NK-92 treated with Interleukin-12 subunit alpha and Interleukin-12 subunit beta, amount 100 ng/mL, for 24 hours (cell line): Measurements from ENCODE around the gene POU5F1.
"Not testable (repeated sequence)": the region's sequence is repeated elsewhere in the genome, so short reads cannot be mapped to it uniquely, and the experiment has no call there.

Experiments
- DNase-seq: peaks from one replicate; lab custom pipeline; 2025; lab: John Stamatoyannopoulos, UW

The POU5F1 gene

DNA sequence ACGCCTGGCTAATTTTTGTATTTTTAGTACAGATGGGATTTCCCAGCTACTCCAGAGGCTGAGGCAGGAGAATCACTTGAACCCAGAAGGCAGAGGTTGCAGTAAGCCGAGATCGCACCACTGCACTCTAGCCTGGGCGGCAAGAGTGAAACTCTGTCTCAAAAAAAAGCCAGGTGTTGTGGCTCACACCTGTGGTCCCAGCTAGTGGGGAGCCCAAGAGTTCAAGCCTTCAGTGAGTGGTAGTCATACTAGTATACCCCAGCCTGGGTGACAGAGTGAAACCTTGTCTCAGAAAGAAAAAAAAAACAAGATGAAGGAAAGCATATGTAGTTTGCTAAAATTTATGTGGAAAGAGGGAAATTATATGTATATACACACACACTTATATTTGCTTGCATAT is 20.0 kb upstream of the POU5F1 start:
- no peak for DNase-seq

DNA sequence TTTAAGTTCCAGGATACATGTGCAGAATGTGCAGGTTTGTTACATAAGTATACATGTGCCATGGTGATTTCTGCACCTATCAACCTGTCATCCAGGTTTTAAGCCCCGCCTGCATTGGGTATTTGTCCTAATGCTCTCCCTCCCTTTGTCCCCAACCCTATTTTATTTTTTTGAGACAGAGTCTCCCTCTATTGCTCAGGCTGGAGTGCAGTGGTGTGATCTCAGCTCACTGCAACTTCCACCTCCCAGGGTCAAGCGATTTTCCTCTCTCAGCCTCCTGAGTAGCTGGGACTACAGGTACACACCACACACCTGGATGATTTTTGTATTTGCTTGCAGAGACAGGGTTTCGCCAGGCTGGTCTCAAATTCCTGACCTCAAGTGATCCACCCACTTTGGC is 18.7 kb upstream of the POU5F1 start:
- DNase-seq, result not testable (repeated sequence)

DNA sequence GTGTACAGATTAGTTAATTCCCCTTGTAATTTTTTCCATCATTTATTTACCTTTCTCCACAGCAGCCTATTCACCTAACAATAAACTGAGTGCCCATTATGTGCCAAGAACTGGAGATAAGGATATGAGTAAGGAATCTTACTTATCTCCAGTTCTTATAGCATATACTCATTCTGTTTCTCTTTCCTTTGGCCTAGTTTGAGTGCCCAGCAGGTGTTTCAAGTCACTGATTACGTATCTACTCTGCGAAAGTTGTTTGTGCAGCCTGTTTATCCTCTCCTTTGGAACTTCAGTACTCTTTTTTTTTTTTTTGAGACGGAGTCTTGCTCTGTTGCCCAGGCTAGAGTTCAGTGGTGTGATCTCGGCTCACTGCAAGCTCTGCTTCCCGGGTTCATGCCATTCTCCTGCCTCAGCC is 17.3 kb upstream of the POU5F1 start:
- no peak for DNase-seq

DNA sequence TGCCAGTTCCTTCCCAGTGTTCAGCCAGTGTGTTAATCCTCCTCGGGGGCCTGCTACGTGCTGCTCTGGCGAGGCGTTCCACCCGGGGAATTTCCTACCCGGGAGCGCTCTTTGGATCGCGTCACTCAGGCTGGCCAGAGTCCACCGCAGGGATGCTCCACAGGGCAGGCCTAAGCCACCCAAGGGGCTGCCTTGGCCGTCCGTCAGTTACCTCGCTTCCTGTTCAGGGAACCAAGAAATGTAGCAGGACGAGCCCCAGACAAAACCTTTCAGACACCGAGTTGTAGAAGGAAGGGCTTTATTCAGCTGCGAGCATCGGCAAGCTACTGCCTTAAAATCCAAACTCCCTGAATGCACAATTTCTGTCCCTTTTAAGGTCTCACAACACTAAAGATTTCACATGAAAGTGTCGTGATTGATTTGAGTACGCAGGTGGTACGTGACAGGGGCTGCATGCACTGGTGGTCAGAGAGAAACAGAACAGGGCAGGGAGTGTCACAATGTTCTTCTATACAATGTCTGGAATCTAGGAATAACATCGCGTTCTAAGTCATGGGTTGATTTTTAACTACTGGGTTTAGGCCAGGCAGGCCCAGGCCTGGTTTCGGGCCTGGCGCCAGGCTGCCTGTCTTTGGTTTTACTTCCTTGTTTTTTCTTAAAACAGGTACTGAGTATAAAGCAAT is 15.7 kb upstream of the POU5F1 start:
- DNase-seq, result no peak

GRCh38 chr6:31185695-31186051 is 15.2 kb upstream of the POU5F1 start:
- not testable (repeated sequence) for DNase-seq

DNA sequence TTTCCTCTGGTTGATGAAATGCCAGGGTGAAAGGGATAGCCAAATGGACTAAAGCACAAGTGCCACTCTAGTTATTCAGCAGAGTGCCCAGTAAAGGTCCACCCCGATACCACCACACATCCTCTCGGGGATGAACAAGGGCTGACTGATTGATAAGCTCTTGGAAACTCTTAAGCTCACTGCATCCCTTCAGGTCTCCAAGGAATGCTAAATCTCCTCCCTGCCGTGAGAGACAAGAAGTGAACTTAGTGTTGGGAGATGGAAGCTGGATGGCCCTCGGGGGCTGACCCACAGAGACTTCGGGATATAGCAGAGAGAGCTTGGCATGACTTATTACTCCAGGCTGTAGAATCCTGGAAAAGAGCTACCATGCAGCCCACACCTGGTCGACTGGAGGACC is 13.4 kb upstream of the POU5F1 start:
- DNase-seq, result not testable (repeated sequence)

DNA sequence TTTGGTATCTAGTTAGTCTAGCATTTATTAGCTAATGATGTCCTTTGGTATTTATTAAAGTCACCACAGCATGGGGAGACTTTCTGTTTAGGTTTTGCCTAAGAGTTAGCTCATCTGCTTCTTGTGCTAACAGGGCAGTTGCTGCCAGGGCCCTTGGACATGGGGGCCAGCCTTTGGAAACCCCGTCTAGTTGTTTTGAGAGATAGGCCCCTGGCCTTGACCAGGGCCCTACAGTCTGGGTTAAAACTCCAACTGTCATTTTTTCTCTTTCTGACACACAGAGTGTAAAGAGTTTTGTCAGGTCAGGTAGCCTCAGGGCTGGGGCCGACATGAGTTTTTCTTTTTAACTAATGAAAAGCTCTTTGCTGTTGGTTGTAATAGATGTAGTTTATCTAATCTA is 12.8 kb upstream of the POU5F1 start:
- not testable (repeated sequence) for DNase-seq

DNA sequence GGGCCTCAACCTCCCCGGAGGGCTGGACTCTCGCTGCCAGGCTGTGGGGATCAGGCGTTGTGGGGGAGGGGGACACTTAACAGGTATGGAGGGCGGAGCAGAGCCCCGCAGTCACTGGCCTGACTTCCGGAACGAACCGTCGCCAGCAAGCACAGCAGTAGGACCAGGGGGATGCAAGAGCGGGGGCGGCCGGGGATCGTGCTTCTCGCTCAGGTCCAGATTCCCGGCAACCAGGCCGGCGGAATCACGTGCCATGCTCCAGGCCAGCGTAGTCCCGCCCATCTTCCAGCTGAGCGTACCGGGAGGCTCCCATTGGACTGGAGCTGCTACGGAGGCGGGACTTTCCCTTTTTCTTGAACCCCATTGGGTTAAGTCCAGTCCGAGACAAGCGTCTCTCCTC is 10.0 kb upstream of the POU5F1 start:
- DNase-seq, result no peak

GRCh38 chr6:31179896-31180295 is 9.4 kb upstream of the POU5F1 start:
- no peak for DNase-seq

GRCh38 chr6:31179042-31179386 is 8.5 kb upstream of the POU5F1 start:
- DNase-seq, result no peak

DNA sequence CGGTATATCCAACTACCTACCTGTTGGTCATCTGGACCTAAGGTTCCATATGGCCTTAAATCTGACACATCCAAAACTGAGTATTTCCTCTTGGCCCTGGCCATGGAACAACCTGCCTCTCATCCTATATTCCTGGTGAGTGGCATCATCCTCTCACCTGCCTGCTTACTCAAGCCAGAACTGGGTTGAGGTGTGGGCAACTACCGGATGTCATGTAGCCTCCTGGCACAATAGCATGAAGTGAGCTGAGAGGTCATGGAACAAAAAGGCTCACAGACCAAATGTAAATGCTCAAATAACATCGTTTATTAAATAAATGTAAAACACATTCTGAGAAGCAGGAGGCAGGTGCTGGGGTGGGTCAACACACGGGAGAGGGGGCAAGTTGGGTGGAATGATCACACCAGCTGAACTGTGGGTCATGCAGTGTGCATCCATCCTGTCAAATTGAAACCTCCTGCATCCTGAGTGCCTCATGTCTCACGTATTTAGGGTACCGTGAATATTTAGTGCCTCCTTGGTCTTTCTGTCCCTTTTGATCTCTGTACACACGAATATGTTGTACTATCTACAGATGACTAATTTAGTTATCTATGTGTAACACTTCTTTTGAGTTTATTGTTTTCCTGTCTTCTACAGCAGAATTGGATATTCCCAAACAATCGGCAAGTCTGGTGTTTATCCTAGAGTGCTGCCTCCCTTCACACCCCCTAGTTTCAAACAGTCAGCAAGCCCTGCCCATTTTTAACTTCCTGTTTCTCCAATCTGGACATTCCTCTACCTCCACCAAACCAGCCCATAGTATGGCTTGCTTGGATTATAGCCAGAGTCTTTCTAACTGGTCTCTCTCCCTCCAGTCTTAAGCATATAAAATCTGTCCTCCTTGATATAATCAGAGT is 7.9 kb upstream of the POU5F1 start:
- no peak for DNase-seq

- DNase-seq, result no peak
These were observed 5.5 kb upstream of the POU5F1 start for GRCh38 chr6:31175971-31176370.

GRCh38 chr6:31174378-31174777 is 3.9 kb upstream of the POU5F1 start:
- DNase-seq, result no peak

DNA sequence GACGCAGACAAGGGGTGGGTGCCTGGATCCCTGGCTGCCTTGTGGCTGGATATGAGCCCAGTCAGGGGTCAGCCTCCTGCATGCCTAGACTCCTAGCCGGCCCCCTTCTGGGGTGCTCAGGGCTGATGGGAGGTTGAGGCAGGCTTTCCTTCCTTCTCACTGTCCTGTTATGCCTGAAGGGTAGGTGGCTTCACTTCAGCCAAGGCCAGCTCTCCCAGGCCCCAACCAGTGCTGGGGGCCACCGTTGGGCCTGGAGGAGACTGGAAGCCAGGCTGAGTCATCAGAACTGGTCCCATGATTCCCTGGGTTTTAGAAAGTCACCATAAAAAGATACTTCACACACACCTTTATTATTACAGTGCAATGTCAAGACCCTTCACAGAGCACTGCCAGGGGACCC is 2.9 kb upstream of the POU5F1 start:
- DNase-seq, result no peak

DNA sequence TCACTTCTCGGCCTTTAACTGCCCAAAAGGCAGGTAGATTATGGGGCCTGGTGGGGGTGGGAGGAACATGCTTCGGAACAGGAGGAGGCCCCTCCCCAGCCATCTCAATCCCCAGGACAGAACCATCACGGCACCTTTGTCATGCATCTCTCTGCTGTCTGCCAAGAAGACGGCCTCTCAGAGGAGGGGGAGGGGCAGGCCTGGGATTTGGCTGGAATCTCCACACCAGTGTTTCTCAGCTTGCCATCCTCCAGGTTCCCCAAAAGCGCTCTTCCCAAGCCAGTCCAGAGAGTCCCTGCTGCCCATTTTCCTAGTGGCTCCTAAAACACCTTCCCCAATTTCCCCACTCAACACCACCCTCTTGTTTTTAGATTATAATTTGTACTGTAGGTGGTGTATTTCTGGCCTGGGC is 2.5 kb upstream of the POU5F1 start:
- DNase-seq, result no peak

GRCh38 chr6:31171931-31172905 is 1.7 kb upstream of the POU5F1 start:
- DNase-seq, result no peak

DNA sequence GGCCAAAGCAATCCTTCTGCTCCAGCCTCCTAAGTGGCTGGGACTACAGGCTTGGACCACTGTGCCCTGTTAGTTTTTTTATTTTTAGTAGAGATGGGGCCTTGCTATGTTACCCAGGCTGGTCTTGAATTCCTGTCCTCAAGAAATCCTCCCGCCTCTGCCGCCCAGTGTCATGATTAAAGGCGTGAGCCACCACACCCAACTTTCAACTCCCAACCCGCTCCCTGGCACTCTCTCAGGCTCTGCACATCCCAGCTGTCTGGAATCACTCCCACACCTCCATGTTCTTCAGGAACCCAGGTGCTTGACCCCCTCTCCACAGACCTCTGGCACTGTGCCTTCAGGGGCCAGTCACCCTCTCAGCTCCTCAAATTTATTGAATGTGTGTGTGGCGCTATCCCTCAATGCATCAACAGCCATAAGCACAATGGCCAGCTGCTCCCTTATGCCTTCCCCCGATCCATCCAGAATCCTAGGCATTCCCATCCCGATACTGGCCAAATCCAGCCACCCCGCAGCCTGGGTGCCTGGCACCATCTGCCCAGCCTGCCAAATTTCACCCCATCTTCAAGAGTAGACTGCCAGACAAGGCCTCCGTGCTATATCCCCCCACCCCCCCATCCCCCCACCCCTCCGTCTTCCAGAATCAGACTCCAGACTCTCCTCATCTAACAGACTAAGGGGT is 647 bp upstream of the POU5F1 start:
- no peak for DNase-seq

DNA sequence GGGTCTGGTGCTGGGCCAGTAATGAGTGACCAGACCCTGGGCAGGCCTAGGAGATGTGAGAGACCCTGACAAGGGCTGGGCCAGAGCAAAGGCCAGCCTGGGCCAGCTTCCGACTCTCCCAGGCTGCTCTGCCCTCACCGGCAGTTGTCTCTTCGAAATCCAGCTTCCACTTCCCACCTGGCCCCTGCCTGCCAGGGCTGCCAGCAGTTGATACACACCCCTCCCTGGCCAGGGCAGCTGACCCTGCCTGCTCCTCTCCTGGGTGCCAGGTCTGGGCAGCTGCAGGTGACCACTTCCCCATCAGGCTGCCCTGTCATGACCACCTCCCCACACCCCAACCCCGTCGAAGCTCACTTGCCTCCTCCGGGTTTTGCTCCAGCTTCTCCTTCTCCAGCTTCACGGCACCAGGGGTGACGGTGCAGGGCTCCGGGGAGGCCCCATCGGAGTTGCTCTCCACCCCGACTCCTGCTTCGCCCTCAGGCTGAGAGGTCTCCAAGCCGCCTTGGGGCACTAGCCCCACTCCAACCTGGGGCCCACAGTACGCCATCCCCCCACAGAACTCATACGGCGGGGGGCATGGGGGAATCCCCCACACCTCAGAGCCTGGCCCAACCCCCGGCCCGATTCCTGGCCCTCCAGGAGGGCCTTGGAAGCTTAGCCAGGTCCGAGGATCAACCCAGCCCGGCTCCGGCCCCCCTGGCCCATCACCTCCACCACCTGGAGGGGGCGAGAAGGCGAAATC is 453 bp downstream of the POU5F1 start:
- not testable (repeated sequence) for DNase-seq

- DNase-seq, result no peak
These were observed 1.2 kb downstream of the POU5F1 start for GRCh38 chr6:31169123-31169857.

DNA sequence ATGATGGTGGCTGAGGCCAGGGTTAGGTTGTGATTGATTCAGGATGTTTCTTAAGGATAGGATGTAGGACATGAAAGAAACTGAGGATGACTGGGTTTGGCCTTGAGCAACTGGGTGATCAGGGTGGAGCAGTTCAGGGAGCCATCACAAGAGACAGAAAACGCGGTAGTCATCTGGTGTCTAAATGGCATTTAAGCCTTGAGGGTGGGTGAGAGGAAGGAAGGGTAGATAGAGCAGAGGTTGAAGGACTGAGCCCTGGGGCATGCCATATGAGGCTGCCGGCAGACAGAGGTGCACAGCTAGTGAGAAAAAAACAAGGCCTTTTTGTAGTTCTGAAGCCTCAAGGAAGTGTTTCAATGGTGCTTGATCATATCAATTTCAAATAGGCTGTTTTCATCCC is 1.9 kb downstream of the POU5F1 start:
- no peak for DNase-seq
